NCI-H526 treated with DMSO at 0.1 percent for 48 hours (cell line): ENCODE measurements around the gene TMEM186.
"Not testable (repeated sequence)": the region's sequence is repeated elsewhere in the genome, so short reads cannot be mapped to it uniquely, and the experiment has no call there.

Experiments
- DNase-seq: peaks from one replicate; lab custom pipeline; 2025; lab: John Stamatoyannopoulos, UW

The TMEM186 gene

DNA sequence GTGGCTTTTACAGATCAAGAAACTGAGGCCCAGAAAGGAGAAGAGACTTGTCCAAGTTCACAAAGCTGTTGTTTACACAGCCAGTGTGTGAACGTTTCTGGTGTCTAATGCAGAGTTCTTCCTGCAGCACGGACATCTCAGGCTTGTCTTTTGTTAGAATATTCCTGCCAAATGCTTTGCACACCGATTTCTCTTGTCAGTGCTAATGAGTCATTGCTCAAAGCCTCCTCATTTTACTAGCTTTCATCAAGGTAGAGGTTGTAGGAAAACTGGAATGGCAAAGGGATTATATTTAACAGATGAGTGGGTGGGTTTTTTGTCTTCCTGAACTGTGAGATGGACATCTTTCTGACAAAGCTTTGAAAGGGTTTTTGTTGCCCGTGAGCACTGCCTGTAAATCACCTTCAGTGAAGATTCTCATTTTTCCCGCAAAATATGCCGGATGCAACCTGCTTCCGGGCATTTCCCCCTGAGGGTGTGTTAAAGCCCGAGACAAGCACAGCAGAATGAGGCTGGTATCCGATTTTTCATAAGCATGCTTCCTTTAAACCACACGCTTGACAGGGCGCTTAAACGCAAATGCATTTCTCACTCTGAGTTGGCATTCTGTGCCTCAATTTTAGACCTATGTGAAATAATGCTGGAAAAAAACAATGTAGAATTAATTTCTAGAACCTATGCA, 14.9 kb upstream of the TMEM186 start:
- DNase-seq, result no peak

DNA sequence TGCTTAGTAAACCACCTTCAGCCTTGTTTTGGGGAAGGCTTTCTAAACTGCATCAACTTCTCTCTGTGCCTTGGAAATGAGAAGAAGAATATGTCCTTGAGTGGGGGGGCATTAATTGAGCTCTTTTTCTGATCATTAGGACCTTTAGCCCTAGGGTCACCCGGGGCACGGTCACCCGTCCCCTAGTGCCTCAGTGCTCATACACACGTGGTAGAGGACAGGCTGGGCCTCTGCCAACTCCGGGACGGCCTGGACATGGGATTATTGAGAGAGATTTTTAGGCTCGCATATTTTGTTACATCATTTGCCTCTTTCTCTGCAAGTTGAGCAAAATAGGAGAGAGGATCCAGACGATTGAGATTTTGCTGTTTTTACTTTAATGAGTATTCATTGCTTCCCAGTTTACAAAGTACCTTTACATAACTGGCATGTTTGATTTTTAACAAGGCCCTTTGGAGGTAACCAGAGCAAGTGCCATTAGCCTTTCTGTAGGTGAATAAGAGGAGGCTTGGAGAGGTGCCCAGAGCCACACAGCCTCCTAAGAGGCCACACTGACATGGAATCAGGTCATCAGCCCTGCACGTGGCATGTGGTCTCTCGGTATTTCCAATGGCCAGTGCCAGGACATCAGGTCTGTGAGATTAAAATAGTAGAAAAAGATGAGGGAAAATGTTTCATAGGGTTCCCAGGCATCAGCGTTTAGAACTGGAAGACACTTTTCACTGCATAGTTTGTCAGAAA, 11.3 kb upstream of the TMEM186 start:
- DNase-seq, result no peak

DNA sequence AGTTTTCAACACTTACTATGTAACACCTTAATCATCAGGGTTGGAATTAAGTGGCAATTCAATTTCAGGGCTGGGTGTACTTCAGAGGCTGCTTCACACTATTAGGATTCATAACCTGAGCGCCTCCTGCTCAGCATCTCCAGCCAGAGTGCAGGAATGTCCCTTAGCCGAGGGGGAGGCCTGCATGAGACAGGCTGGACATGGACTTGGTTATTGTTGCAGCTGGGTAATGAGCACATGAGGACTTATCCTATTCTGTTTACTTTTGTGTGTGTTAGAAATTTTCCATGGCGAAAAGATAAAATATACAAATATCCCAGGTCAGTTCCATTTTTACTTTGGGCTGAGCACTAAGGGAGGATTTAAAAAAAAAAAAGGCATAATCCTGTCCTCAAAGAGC, 10.6 kb upstream of the TMEM186 start:
- DNase-seq, result no peak

DNA sequence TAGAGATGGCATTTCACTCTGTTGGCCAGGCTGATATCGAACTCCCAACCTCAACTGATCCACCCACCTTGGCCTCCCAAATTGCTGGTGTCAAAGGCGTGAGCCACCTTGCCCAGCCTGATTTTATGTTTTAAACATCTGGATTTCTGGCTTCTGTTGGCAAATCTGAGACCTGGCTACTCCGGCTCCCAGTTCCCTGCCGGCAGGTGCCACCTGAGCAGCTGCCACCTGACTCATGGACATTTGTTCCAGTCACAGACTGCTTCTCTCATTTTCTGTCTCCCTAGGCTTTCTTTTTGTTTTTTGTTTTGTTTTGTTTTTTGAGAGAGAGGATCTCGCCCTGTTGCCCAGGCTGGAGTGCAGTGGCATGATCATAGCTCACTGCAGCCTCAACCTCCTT, 9.8 kb upstream of the TMEM186 start:
- no peak for DNase-seq

DNA sequence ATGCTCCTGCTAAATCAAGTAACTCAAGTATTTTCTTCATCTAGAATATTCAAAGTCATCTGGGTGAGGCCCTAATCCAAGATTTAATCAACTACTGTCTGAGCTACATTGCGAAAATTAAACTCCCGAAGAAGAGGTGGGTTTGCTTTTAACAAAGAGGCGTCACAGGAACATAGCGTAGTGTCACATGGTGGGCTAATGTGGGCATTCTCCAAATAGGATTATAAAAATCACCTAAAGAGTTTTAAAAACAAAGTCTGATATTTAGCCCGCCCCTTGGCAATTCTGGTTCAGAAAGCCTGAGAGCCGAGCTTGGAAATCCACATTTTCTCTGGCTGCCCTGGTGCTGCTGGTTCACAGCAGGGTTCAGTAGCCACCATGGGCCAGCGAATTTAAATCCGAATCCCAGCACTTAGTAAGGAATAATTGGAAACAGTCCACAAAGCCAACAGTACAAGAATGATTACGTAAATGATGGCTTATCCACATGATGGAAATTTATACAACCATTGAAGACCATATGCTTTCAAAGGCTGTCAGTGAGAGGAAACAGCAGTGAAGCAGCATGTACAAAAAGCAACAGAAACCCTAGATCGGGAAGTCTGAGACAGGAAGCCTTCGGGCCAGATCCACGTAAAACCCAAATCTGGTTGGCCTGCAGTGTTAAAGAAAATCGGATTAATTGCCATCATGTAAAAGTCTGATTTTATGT, 9.0 kb upstream of the TMEM186 start:
- no peak for DNase-seq

DNA sequence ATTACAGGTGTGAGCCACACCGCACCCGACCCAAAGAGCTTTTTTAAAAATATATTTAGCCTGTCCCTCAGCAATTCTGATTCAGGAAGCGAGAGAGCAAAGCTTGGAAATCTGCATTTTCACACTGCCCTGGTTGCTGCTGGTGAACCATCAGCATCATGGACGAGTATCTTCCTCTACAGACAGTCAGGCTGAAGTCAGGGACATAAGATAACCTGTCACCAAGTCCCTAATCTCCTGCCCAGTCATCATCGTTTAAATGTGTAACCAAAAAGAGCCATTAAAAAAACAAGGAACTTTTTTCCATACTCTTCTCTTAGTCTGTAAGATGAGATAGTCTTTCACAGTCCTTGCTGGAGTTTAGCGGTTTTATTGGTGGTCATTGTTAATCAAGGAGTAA, 6.9 kb upstream of the TMEM186 start:
- DNase-seq, result no peak

DNA sequence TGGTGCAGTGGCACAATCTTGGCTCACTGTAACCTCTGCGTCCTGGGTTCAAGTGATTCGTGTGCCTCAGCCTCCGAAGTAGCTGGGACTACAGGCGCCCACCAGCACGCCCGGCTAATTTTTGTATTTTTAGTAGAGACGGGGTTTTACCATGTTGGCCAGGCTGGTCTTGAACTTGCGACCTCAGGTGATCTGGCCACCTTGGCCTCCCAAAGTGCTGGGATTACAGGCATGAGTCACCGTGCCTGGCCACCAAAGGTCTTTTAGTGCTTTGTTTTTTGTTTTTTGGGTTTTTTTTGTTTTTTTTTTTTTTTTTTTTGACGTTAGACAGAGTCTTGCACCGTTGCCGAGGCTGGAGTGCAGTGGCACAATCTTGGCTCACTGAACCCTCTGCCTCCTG, 6.3 kb upstream of the TMEM186 start:
- not testable (repeated sequence) for DNase-seq

DNA sequence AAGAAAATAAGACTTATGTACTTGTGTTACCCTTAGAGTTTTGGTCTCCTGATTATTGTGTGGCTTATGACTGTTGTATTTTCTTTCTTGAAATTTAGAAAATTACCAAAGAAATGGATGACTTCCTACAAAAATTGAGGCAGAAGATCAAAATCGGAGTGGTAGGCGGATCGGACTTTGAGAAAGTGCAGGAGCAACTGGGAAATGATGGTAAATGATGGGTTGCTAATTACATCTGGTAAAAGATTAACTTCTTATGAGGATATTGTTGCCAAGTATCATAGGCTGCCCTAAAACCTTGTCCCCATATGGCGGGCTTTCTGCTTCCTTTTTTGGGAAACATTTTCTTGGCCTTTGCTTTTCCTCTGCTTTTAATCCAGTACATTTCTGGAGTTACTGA, 4.3 kb upstream of the TMEM186 start:
- DNase-seq, result no peak

DNA sequence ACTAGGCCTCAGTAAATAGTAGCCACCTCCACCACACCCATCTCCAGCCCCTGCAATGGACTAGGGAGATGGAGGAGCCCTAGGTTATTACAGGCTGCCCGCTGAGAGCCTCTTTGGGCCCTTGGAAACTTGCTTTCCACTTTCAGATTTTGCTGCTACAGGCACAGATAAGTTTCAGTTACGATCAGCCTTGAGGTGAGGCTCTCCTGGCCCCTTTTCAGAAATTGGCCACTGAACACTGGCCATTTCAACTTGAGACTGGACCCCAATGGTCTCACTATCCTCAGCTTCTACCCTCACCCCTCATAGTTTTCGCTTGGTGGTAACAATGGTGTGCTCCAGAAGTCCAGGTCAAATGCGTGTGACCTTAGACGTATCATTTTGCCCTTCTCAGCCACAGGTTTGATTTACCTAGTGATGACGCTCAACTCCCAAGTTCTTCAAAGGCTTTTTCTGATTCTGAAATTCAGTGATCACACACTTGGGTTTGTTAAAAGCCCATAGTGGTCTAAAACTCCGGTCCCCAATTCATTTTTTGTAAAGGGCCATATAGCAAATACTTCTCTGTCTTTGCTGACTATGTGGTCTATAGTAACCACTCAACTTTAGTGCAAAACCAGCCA, 1.2 kb upstream of the TMEM186 start:
- no peak for DNase-seq

DNA sequence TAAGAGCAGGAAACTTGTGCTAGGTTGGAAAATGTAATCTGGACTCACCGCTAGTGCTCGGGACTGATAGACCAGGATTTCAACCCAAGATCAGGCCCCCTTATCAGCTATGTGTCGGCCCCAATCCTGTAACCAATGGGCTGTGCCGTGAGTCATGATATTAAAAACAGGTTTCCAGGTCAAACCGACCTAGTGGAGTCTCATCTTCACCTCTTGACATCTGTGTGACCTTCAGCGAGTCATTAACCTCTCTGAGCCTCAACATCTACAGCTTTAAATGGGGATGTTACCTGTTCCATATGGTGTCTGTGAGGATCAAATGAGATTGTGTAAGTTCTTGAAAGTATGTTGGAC, 712 bp upstream of the TMEM186 start:
- no peak for DNase-seq

DNA sequence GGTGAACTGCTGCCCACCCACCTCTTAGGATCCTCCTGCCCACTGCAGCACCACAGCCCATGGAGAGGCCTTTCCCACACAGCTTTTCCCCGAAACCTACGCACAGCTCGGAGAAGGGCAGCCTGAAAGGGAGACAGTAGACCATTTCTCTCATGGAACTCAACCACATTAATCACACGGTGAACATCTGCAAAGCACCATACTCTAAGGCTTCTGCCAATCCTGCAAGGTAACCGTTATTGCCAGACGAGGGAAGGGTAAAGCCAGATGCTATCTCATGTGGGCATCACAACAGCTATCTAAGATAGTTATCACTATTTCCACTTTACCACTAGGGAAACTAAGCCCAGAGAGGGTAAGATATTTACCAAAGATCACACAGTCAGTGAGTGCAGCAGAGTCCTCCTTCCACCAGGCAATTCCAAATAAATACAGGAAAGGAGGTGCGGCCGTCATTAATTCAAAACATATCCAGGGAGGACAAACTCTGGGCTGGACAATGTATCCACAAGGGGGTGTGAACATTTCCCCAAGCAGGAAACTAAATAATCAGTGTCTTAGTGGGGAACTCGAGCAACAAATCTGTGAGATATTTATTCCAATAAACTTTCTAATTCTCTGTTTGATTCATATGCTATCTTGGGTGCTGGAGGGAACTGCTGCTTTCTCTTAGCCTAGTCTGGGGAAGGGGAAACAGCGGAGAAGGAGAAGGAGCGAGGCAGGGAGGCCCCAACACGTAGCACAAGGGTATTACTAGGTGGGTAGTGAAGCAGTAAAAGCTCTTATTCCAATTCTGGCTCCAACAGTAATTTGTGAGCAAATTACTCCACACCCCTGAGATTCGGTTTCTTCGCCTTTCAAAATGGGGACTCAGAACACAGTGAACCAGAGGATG, 723 bp downstream of the TMEM186 start:
- no peak for DNase-seq

DNA sequence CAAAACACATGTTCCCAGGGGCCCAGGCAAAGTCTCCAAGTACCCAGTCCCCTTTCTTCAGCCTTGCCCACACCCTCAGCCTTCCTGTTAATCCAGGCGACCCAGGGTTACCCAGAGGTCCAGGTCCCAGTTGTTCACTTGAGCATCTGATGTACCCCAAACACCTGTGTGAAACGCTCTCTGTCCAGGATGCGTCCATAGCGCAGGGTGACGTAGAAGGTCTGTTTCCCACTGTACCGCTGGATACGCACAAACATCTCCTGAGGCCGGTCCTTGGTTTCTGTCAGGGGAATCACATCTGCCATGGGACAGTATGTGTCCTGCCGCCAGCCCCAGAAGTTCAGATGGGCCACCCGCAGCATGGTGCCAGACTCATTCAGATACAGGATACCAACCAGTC, 1.6 kb downstream of the TMEM186 start:
- DNase-seq, result no peak

DNA sequence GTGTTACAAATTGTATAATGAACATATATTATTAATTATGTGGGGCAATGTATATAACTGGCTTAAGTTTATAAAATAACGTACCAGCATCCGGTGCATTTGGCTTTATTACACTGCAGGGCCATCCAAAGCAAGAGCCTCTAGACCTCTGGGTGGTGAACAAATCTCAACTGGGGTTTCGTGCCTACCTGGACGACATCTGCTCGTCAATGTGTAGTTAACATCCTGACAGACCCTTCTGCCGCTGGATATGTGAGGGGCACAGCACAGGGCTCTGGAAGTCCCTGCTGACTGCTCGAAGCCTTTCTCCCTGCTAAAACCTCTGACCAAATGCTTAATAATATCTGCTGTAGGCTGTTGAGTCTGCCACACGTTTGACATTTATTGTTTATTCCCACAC, 2.3 kb downstream of the TMEM186 start:
- DNase-seq, result no peak

DNA sequence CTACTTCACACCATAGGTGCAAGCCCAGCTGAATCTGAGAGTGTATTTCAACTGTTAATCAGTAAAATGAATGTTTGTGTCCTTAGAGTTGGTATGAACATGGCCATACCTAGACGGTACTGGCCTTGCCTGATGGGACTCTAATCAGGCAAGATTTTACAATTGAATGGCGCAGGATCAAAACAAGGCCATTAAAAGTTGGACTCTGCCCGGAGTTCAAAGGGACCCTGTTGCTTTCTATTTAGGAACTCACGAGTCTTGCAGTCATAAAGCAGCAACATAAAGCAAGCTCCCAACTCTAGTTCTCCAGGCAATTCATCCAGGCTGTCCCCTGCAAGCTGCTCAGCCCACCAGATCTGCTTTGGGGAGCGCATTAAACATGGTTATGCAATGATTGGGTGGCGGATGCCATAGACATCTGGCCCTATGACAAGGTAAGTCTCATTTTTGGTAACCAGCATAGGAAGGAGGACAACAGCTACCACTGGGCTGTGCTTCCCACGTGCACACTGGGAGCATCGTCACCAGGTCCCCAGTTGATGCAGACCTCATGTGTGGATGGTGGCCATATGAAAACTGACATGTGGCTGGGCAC, 8.8 kb downstream of the TMEM186 start:
- no peak for DNase-seq

DNA sequence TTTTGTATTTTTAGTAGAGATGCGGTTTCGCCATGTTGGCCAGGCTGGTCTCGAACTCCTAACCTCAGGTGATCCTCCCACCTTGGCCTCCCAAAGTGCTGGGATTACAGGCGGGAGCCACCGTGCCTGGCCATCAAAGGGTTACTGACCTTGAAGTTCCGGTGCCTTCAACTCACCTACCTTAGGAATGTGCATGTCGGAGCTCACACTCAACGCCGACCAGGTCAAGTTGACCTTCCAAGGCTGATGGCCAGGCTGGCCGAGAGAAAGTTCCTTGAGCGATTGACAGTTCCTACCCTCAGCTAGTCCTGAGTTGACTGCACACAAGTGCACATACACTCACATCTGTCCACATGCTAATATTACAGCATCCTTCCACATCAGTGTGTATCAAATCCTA, 11.1 kb downstream of the TMEM186 start:
- not testable (repeated sequence) for DNase-seq

DNA sequence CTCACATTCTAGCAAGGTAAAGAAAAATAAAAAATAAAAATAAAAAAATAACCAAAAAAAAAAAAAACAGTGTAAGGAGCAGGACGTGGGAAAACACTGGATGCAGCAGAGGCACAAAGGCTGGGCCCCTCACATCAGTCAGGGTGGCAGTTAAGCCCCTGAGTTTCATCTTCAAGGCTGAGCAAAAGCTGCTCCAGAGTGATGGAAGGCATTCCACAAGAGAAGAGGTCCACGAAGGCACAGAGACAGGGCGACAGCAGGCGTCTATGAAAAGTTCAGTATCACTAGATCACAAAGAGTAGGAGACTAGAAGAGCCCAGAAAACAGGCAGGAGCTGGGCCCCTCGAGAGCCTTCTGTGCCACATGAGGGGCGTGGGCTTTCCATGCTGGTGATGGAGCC, 12.0 kb downstream of the TMEM186 start:
- DNase-seq, result no peak

DNA sequence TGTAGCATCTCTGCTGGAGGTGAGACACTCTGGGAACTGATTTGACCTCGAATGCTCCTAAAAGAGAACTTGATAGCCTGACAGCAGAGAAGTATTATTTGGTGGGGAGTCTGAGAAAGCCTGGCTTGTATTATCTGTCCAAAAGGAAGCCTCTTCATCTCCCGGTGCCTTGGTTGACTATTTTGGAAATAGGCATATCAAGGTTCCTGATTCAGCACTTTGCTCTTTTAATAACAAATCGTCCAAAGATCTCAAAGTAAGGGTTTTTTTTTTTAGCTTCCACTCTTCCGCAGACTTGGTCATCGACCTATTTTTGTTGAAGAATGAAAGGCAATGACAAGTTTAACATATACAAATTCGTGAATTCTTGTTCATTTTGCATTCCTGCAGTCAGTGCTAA, 14.8 kb downstream of the TMEM186 start:
- no peak for DNase-seq

DNA sequence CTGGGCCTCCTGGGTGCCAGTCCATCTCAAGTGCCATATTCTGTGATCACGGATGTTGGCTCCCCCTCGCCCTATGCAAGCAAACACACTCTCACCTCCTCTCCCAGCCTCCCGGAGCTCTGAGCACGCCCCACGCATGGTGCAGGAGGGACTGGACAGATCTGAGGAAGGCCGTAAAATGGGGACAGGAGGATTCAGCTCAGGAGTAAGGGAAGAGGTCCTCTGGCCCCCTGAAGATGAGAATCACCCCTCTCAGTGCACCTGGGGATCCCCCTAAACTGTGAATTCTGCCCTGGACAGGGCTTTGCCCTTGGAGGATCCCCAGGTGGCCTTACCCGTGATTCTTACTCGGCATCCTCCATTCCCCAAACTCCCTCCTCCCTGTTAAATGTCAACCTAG, 15.6 kb downstream of the TMEM186 start:
- DNase-seq, result no peak

DNA sequence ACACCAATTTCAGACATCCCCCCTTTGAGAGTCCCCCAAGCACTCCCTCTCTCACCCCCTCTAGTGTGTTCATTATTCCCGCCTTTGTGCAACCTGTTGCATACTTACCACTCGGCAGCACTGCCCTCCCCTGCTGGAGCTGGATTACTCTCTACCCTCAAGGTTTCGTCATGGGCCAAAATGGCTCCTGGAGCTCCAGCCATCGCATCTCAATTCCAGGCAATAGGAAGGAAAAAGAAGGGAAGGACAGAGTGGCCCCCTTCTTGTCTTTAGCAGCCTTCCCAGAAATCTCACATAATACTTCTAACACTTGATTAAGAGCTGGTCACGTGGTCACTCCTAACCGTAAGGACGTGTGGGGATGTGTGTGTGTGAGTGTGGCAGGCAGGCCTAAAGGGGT, 20.2 kb downstream of the TMEM186 start:
- no peak for DNase-seq

DNA sequence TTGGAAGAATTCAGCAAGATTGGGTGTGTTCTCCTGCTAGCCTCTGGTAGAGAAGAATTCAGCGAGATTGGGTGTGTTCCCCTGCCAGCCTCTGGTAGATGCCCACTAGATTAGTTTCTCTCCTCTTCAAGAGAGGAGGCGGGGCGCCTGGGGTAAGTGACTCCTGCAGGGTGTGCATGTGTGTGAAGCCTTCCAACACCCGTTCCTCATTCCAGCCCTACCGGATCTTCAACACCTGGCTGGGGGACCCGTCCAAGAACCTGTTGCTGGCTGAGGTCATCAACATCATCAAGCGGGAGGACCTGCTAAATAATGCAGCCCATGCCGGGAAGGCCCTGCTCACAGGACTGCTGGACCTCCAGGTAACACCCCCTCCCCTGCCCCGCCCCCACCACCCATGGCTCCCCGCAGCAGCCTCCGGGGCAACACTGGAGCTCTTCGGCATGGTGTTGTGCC, 21.3 kb downstream of the TMEM186 start:
- no peak for DNase-seq

DNA sequence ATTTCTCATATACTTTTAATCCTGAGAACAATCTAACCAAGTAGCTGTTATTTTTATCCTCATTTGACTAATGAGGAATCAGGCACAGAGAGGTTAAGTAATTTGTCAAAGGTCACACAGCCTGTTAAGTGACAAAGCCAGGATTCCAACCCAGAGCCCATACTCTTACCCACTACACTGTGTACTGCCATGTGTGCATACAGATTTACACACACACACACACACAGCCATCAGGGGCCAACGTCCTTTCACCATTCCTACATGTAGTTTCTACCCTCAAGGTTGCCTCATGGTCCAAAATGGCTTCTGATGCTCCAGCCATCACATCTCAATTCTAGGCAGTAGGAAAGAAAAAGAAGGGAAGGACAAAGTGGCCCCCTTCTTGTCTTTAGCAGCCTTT, 22.1 kb downstream of the TMEM186 start:
- DNase-seq, result no peak
